22Rv1 (cell line): Measurements from ENCODE around the gene F12.

Experiments
- H3K27ac ChIP-seq: fragments of 450-650 bp; 2 replicates; pipeline ENCODE4 v1.5.1; 2017
- ZFX ChIP-seq: fragments of 450-650 bp; IDR thresholded peaks from 2 replicates; pipeline ENCODE4 v1.6.1; 2017; ENCODE audit warnings: antibody characterized with exemption, borderline replicate concordance
- TF ChIP-seq, protein P1 (sequence below): fragments of 450-650 bp; IDR thresholded peaks from 2 replicates; pipeline ENCODE4 v1.5.1; 2017; ENCODE audit warnings: mild to moderate bottlenecking

F12 gene

DNA sequence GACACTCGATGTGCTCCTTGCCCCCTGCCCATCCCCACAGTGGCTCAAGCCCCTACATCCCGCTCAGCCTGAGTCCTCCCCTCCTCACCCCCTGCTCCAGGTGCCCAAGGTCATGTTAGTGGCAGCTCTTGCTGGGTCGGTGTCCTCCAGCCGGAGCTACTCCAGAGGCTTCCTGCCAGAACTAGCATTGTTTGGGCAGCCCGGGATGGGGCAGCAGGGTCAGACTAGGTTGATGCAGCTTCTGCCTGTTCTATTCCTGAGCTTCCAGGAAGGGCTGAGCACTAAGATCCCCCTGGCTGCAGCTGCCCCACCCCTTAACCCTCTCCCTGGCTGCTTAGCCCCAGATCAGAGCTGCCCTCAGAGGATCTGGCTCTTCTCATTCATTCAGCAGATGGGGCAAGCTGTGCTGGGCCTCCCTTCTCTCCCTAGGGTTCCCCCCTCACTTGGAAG is 51.0 kb downstream of the F12 start:
- TF ChIP-seq, protein P1, sequence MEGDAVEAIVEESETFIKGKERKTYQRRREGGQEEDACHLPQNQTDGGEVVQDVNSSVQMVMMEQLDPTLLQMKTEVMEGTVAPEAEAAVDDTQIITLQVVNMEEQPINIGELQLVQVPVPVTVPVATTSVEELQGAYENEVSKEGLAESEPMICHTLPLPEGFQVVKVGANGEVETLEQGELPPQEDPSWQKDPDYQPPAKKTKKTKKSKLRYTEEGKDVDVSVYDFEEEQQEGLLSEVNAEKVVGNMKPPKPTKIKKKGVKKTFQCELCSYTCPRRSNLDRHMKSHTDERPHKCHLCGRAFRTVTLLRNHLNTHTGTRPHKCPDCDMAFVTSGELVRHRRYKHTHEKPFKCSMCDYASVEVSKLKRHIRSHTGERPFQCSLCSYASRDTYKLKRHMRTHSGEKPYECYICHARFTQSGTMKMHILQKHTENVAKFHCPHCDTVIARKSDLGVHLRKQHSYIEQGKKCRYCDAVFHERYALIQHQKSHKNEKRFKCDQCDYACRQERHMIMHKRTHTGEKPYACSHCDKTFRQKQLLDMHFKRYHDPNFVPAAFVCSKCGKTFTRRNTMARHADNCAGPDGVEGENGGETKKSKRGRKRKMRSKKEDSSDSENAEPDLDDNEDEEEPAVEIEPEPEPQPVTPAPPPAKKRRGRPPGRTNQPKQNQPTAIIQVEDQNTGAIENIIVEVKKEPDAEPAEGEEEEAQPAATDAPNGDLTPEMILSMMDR: no peak
- no peak for TF ChIP-seq ZFX
- no peak overlapping the region for H3K27ac ChIP-seq

DNA sequence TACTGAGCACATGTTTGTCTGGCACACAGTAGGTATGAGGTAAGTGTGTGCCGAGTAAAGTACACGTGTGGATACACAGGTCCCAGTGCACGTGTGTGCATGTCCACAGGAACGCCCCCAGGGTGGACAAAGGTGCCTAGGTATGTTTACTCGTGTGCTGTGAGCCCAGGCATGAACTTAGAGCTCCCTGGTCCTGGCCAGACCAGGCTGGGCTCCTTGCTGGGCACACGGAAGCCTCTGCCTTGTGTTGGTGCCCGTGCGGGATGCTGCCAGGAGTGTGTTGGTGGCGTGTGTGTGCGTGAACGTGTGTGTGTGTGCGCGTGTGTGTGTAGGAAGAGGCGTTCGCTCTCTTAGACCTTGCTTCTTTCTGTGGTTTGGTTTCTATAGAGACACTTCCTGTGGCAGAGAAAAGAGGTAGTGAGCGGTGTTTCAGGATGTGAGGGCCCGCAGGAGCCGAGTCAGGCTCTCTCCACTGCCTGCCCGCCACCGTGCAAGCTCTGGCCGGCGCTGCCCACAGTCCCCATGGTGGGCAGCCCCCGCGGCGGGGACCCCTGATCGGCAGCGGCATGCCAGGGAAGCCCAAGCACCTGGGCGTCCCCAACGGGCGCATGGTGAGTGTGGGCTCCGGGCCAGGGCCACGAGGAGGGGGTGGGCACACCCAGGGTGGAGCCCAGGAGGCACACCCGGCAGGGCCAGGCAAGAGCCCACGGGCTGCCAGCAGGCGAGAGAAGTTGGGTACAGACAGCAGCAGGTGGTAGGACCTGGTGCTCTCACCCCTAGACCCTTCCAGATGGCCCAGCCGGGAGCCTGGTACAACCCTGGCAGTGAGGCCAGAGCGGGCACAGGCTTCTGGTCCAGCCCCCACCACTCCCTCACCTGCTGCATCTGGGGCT is 51.7 kb downstream of the F12 start, which contains the start of gene RGS14:
TSS of gene RGS14 (plus strand) at position 466 of the 893 bp plus-strand sequence. CDS start at position 567, 101 bp downstream.
- no peak for TF ChIP-seq ZFX
- TF ChIP-seq, protein P1: no peak
- H3K27ac ChIP-seq: no peak within 1 kb of the TSS

DNA sequence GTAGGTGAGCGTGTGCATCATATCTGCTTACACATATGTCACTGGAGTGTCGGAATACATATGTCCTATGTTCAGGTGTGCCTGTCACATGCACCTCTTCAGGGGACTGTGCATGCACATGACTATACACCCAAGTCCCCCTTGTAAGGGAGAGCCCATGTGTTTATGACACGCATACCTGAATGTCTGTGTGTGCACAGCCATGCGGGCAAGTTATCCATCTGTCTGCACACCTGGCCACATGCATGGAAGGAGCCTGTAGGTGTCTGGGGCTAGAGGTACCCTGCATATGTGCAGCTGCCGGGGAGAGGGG is 52.3 kb downstream of the F12 start:
- TF ChIP-seq ZFX: no peak
- TF ChIP-seq, protein P1: no peak
- no peak overlapping the region for H3K27ac ChIP-seq

DNA sequence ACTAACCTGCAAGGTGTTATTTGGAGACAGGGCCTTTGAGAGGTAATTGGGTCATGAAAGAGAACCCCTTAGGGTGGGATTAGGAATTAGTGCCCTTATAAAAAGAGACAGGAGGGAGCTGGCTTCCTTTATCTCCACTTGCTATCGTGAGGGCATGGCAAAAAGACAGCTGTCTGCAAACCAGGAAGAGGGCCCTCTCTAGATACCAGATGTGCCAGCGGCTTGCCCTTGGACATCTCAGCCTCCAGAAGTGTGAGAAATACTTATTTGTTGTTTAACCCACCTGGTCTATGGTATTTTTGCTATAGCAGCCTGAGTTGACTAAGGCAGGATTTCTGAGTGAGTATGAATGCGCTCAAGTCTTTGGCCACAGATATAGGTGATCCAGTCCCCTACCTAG is 52.6 kb downstream of the F12 start:
- no peak overlapping the region for H3K27ac ChIP-seq
- no peak for TF ChIP-seq ZFX
- TF ChIP-seq, protein P1: no peak

DNA sequence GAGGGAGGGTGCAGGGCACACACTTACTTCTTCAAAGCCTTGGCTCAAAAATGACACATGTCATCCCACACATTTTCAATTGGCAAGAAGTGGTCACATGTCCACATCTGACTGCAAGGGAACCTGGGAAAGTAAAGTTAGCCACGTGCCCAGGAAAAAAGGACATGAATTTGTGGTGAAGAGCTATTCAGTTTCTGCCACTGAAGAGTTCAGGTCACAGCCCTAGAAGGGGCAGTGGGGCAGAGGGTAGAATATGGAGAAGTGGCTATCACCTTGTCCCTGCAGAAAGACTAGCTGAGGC is 53.5 kb downstream of the F12 start:
- TF ChIP-seq, protein P1: no peak
- no peak for TF ChIP-seq ZFX
- H3K27ac ChIP-seq: no peak overlapping the region

DNA sequence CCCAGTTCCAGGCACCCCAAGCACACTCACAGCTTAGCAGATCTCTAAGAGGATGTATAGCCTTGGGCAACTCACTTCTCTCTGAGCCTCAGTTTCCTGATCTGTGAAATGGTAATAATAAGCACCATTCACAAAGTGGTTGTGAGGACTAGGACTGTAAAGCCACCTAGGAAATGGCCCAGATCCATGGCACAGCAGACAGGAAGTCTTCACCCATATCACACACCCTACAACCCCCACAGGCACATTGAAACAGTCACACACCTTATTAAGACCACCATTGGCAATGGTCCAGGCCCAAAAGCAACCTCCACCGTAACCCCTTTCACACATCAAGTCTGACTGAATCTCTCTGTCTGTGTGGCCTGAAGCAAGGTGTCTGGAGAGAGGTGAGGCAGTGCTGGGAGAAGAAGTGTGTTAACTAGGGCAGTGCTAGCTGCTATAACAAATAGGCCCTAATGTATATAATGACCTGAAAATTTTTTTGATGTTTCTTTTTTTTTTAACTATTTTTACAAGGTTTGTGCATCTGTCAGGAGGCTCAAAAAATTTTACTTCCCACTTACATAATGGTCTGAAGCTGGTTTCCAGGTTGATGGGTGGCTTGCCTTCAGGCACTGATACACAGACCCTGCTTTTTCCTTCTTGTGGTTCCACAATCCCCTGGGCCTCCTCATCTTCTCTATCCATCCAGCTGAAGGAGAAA is 54.0 kb downstream of the F12 start:
- TF ChIP-seq, protein P1: no peak
- TF ChIP-seq ZFX: no peak

DNA sequence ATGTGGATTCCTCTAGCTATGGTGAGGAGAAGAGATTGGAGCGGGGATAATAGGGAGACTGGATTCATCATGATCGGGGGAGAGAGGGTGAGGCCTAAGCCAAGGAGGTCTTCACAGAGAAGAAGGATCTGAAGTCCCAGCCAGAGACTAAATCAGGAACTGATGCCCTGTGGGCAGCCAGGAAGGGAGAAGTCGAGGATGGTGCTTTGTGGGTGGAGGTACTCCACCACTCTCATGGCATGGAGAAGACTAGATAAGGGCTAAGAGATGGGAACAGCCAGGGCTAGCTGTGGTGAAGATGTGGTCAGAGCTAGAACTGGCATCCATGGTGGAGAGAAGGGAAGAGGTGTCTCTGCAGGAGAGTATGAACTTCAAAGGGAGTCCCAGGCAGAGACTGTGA is 54.7 kb downstream of the F12 start:
- no peak overlapping the region for H3K27ac ChIP-seq
- TF ChIP-seq, protein P1: no peak
- TF ChIP-seq ZFX: no peak

More for the DNA sequence above, 54.0 kb downstream of the F12 start:
- no peak overlapping the region for H3K27ac ChIP-seq
